ENCODE results near the gene EXOC1L.

Gene EXOC1L

DNA sequence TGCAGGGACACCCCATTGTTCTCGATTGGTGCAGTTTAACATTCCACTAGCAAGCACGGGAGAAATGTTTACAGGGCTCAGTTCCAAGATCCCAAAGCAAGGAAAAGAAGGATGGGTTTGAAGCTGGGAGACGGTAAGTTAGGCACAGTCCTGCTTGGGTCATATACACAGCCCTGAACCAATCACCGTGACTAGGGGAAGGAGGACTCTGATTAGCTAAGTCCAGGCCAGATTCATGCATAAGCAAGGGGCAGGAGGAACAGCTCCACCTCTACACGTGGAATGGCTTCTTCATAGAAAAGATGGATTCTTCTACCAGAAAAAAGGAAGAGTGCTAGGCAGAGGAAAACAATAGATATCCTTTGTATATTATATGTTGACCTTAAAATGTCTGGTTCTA, 11.0 kb upstream of the EXOC1L start:
- ChIA-PET POLR2A (no interaction called here), CTCF (no interaction called here)
- H3K4me1 ChIP-seq (ENCODE audit: control insufficient read depth, insufficient read depth, low read length) = no peaks in the 10 kb centered on the region

DNA sequence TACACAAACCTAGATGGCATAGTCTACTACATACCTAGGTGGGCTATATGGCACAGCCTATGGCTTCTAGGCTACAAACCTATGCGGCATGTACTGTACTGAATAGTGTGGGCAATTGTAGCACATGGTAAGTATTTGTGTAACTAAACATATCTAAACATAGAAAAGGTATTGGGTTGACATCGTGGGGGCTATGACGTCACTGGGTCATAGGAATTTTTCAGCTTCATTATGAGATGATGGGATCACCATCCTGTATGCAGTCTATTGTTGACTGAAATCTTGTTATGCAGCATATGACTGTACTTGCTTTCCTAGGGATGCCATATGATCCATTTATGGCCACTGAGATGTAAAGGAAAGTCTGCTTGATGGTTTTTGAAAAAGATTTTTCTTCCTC, 1.9 kb upstream of the EXOC1L start:
- H3K9me3 ChIP-seq (ENCODE audit: control insufficient read depth, insufficient read depth, low read depth, low read length) = no peaks in the 10 kb centered on the region
- H3K27ac ChIP-seq (ENCODE audit: extremely low read depth, low read depth, low read length) = no peak overlapping the region
- H3K36me3 ChIP-seq (ENCODE audit: control insufficient read depth in 2 of 2, insufficient read depth in 1 of 2, low read length in 2 of 2) = no peaks in the 10 kb centered on the region
- TF ChIP-seq ZBTB1 (tag by site-specific recombination; IDR thresholded peaks at IDR 0.05) (no peak), ZNF677 (tag by site-specific recombination; IDR thresholded peaks at IDR 0.05) (no peak), ZNF785 (tag by site-specific recombination; IDR thresholded peaks at IDR 0.05) (no peak), ZNF558 (tag by site-specific recombination; IDR thresholded peaks at IDR 0.05) (no peak), TRIM28 (IDR thresholded peaks at IDR 0.05; ENCODE audit: borderline replicate concordance, low read length) (no peak)
- TF ChIP-seq, protein P1, sequence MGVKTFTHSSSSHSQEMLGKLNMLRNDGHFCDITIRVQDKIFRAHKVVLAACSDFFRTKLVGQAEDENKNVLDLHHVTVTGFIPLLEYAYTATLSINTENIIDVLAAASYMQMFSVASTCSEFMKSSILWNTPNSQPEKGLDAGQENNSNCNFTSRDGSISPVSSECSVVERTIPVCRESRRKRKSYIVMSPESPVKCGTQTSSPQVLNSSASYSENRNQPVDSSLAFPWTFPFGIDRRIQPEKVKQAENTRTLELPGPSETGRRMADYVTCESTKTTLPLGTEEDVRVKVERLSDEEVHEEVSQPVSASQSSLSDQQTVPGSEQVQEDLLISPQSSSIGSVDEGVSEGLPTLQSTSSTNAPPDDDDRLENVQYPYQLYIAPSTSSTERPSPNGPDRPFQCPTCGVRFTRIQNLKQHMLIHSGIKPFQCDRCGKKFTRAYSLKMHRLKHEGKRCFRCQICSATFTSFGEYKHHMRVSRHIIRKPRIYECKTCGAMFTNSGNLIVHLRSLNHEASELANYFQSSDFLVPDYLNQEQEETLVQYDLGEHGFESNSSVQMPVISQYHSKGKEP (tag by site-specific recombination; IDR thresholded peaks at IDR 0.05) = no peak
- CTCF ChIA-PET = interaction anchor here (1.4 kb wide), 1 partner anchor 49 kb away, joined by 6 read pairs; no protein-coding TSS in a partner anchor
- no peak overlapping the region for H3K4me3 ChIP-seq (ENCODE audit: low read depth, low read length)
- no peaks in the 10 kb centered on the region for H3K4me1 ChIP-seq (ENCODE audit: control insufficient read depth, insufficient read depth, low read length)
- POLR2A ChIA-PET = no interaction called here

More for the DNA sequence above, 11.0 kb upstream of the EXOC1L start:
- H3K4me3 ChIP-seq (ENCODE audit: low read depth, low read length) = no peak overlapping the region
- H3K36me3 ChIP-seq (ENCODE audit: control insufficient read depth in 2 of 2, insufficient read depth in 1 of 2, low read length in 2 of 2) = no peaks in the 10 kb centered on the region
- TF ChIP-seq, protein P2, sequence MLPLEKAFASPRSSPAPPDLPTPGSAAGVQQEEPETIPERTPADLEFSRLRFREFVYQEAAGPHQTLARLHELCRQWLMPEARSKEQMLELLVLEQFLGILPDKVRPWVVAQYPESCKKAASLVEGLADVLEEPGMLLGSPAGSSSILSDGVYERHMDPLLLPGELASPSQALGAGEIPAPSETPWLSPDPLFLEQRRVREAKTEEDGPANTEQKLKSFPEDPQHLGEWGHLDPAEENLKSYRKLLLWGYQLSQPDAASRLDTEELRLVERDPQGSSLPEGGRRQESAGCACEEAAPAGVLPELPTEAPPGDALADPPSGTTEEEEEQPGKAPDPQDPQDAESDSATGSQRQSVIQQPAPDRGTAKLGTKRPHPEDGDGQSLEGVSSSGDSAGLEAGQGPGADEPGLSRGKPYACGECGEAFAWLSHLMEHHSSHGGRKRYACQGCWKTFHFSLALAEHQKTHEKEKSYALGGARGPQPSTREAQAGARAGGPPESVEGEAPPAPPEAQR (tag by site-specific recombination; IDR thresholded peaks at IDR 0.05) = no peak
- TF ChIP-seq ZNF549 (tag by site-specific recombination; IDR thresholded peaks at IDR 0.05) (no peak), PRDM1 (tag by site-specific recombination; IDR thresholded peaks at IDR 0.05) (no peak), HOXD13 (CRISPR knock-in tag; IDR thresholded peaks at IDR 0.05; ENCODE audit: borderline replicate concordance) (no peak), ZNF664 (tag by site-specific recombination; IDR thresholded peaks at IDR 0.05) (no peak), ZNF146 (tag by site-specific recombination; IDR thresholded peaks at IDR 0.05) (no peak), ZNF747 (tag by site-specific recombination; IDR thresholded peaks at IDR 0.05) (no peak), ZNF112 (tag by site-specific recombination; IDR thresholded peaks at IDR 0.05) (no peak), ZNF626 (tag by site-specific recombination; IDR thresholded peaks at IDR 0.05) (no peak), ZNF677 (tag by site-specific recombination; IDR thresholded peaks at IDR 0.05) (no peak), ZNF174 (tag by site-specific recombination; IDR thresholded peaks at IDR 0.05) (no peak), ZNF354C (tag by site-specific recombination; IDR thresholded peaks at IDR 0.05; ENCODE audit: borderline replicate concordance, low read depth) (no peak), ZNF2 (tag by site-specific recombination; IDR thresholded peaks at IDR 0.05) (no peak), ZNF214 (tag by site-specific recombination; IDR thresholded peaks at IDR 0.05; ENCODE audit: borderline replicate concordance) (no peak), ZNF23 (tag by site-specific recombination; IDR thresholded peaks at IDR 0.05; ENCODE audit: borderline replicate concordance) (no peak), ZNF548 (tag by site-specific recombination; IDR thresholded peaks at IDR 0.05) (no peak), ZNF266 (tag by site-specific recombination; IDR thresholded peaks at IDR 0.05; ENCODE audit: low read depth) (no peak)
- TF ChIP-seq, protein P3, sequence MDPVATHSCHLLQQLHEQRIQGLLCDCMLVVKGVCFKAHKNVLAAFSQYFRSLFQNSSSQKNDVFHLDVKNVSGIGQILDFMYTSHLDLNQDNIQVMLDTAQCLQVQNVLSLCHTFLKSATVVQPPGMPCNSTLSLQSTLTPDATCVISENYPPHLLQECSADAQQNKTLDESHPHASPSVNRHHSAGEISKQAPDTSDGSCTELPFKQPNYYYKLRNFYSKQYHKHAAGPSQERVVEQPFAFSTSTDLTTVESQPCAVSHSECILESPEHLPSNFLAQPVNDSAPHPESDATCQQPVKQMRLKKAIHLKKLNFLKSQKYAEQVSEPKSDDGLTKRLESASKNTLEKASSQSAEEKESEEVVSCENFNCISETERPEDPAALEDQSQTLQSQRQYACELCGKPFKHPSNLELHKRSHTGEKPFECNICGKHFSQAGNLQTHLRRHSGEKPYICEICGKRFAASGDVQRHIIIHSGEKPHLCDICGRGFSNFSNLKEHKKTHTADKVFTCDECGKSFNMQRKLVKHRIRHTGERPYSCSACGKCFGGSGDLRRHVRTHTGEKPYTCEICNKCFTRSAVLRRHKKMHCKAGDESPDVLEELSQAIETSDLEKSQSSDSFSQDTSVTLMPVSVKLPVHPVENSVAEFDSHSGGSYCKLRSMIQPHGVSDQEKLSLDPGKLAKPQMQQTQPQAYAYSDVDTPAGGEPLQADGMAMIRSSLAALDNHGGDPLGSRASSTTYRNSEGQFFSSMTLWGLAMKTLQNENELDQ (tag by site-specific recombination; IDR thresholded peaks at IDR 0.05; ENCODE audit: low read depth) = no peak
- H3K27ac ChIP-seq (ENCODE audit: extremely low read depth, low read depth, low read length) = no peak overlapping the region
- no peaks in the 10 kb centered on the region for H3K9me3 ChIP-seq (ENCODE audit: control insufficient read depth, insufficient read depth, low read depth, low read length)
